ENCODE results near the gene ADAMTS15.
A peak's percentile ranks its signal among the peaks of the same experiment; 100 is the strongest.

ADAMTS15 gene

GRCh38 chr11:130477586-130478203 is 29.2 kb downstream of the ADAMTS15 start:
- DNase-seq (ENCODE audit: low read depth) = peak; percentile 39
- TF ChIP-seq CTCF (conservative IDR thresholded peaks at IDR 0.05; ENCODE audit: low read depth, low read length) = peak; percentile 13
- no peak overlapping the region for H3K4me3 ChIP-seq (ENCODE audit: low read depth, low read length)

- H3K4me3 ChIP-seq (ENCODE audit: low read depth, low read length) = no peak overlapping the region
- TF ChIP-seq CTCF (conservative IDR thresholded peaks at IDR 0.05; ENCODE audit: low read depth, low read length) = no peak
- DNase-seq (ENCODE audit: low read depth) = peak; percentile 88
Measured at GRCh38 chr11:130478204-130478701, 29.8 kb downstream of the ADAMTS15 start.

GRCh38 chr11:130478881-130479280 is 30.4 kb downstream of the ADAMTS15 start:
- TF ChIP-seq CTCF (conservative IDR thresholded peaks at IDR 0.05; ENCODE audit: low read depth, low read length) = no peak
- DNase-seq (ENCODE audit: low read depth) = peak; percentile 33
- no peak overlapping the region for H3K4me3 ChIP-seq (ENCODE audit: low read depth, low read length)

GRCh38 chr11:130480186-130480585 is 31.7 kb downstream of the ADAMTS15 start:
- peak; percentile 52 for DNase-seq (ENCODE audit: low read depth)
- no peak overlapping the region for H3K4me3 ChIP-seq (ENCODE audit: low read depth, low read length)
- no peak for TF ChIP-seq CTCF (conservative IDR thresholded peaks at IDR 0.05; ENCODE audit: low read depth, low read length)

- no peak overlapping the region for H3K4me3 ChIP-seq (ENCODE audit: low read depth, low read length)
- TF ChIP-seq CTCF (conservative IDR thresholded peaks at IDR 0.05; ENCODE audit: low read depth, low read length) = no peak
- no peak for DNase-seq (ENCODE audit: low read depth)
Measured at GRCh38 chr11:130480711-130481140, 32.3 kb downstream of the ADAMTS15 start.

- H3K4me3 ChIP-seq (ENCODE audit: low read depth, low read length) = no peak overlapping the region
- no peak for TF ChIP-seq CTCF (conservative IDR thresholded peaks at IDR 0.05; ENCODE audit: low read depth, low read length)
- DNase-seq (ENCODE audit: low read depth) = peak; percentile 27
Measured at GRCh38 chr11:130483124-130483523, 34.7 kb downstream of the ADAMTS15 start.

- DNase-seq (ENCODE audit: low read depth) = no peak
- TF ChIP-seq CTCF (conservative IDR thresholded peaks at IDR 0.05; ENCODE audit: low read depth, low read length) = no peak
- H3K4me3 ChIP-seq (ENCODE audit: low read depth, low read length) = no peak overlapping the region
Measured at GRCh38 chr11:130485983-130486382, 37.5 kb downstream of the ADAMTS15 start.
